Activated CD4-positive, CD25-positive, alpha-beta regulatory T cell treated with anti-CD3 and anti-CD28 coated beads, Interleukin-2, amount 50 U/mL, for 72 hours (primary cell): ENCODE data around the gene MEF2A.
"Not testable (repeated sequence)": the region's sequence is repeated elsewhere in the genome, so short reads cannot be mapped to it uniquely, and the experiment has no call there.

Experiments used
- DNase-seq: peaks from one replicate; pipeline ENCODE4 v3.0.0; 2021

MEF2A gene

GRCh38 chr15:99733268-99734039 is 167.7 kb downstream of the MEF2A start, which contains the start of gene LYSMD4:
Gene LYSMD4, minus strand, starts transcription at chr15:99733437. Its CDS starts 1,438 bp downstream, at chr15:99731999.
- peak; percentile 96 for DNase-seq

GRCh38 chr15:99734040-99734291 is 168.2 kb downstream of the MEF2A start:
- not testable (repeated sequence) for DNase-seq

- no peak for DNase-seq
These were observed 168.8 kb downstream of the MEF2A start for GRCh38 chr15:99734575-99734974.

- DNase-seq, result no peak
These were observed 170.1 kb downstream of the MEF2A start for GRCh38 chr15:99735868-99736267.

GRCh38 chr15:99736702-99737101 is 170.9 kb downstream of the MEF2A start:
- no peak for DNase-seq

- no peak for DNase-seq
These were observed 172.4 kb downstream of the MEF2A start for GRCh38 chr15:99738021-99738847.

GRCh38 chr15:99741835-99742234 is 176.1 kb downstream of the MEF2A start:
- DNase-seq, result no peak

GRCh38 chr15:99744142-99744541 is 178.4 kb downstream of the MEF2A start:
- DNase-seq, result no peak

GRCh38 chr15:99745370-99746086 is 179.7 kb downstream of the MEF2A start:
- no peak for DNase-seq

GRCh38 chr15:99749386-99749785 is 183.6 kb downstream of the MEF2A start:
- no peak for DNase-seq

GRCh38 chr15:99750326-99750725 is 184.5 kb downstream of the MEF2A start:
- DNase-seq, result not testable (repeated sequence)

GRCh38 chr15:99752556-99752955 is 186.8 kb downstream of the MEF2A start:
- DNase-seq, result no peak

GRCh38 chr15:99753066-99753465 is 187.3 kb downstream of the MEF2A start:
- no peak for DNase-seq

GRCh38 chr15:99755692-99756409 is 190.1 kb downstream of the MEF2A start:
- DNase-seq, result peak; percentile 39

GRCh38 chr15:99762288-99762687 is 196.5 kb downstream of the MEF2A start:
- no peak for DNase-seq

- DNase-seq, result no peak
These were observed 198.0 kb downstream of the MEF2A start for GRCh38 chr15:99763827-99764226.

GRCh38 chr15:99764522-99764921 is 198.7 kb downstream of the MEF2A start:
- no peak for DNase-seq
